GM19238 (cell line): Measurements from ENCODE around the gene TSEN2.
"Not testable (repeated sequence)": the region's sequence is repeated elsewhere in the genome, so short reads cannot be mapped to it uniquely, and the experiment has no call there.

Experiments
- DNase-seq: peaks from one replicate; pipeline ENCODE4 v3.0.0; 2011; ENCODE audit warnings: low spot score; ENCODE audit not compliant: insufficient read length

TSEN2 gene

DNA sequence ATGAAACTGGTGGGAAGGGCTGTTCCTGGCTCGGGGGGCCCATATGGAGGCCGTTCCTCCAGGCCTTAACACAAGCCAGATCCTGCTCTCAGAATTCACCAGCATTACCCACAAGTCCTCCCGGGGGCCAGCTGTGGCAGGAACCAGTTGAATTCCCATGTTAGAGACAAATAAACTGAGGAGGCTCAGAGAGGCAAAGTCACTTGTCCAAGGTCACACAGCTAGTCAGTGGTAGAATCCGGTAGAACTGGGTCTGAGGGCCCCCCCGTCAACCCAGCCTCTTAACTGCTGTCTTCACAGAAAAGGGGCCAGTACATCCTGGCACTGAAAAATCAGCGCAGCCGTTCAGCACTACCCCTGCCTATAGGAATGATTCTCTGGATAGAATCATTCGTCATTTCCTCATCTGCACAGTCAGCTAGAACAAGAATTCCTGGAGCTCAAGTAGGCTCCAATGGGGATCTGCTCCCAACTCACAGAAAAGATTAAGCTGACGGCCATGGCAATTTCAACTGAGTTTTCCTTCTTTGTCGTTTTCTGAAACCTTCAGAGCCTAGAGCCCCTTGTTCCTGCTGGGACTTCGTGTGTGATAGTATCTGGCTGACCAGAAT is 12.2 kb upstream of the TSEN2 start:
- no peak for DNase-seq

DNA sequence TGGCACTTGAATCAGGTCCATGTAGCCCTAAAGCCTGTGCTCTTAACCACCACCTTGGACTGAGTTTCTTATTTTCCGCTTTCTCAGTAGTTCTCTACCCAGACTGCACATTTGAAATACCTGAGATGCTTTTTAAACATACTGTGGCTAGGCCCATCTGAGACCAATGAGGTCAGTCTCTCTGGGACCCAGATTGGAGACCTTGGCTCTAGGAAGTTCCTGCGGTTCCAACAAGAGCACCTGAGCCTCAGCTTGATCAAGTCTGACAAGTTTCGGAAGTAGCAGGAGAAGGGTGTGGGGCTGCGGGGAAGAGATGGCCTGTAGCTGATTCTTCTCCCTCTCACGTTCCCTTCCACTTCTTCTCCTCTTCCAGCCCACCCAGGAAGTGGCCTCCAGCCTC is 11.5 kb upstream of the TSEN2 start:
- DNase-seq = no peak

DNA sequence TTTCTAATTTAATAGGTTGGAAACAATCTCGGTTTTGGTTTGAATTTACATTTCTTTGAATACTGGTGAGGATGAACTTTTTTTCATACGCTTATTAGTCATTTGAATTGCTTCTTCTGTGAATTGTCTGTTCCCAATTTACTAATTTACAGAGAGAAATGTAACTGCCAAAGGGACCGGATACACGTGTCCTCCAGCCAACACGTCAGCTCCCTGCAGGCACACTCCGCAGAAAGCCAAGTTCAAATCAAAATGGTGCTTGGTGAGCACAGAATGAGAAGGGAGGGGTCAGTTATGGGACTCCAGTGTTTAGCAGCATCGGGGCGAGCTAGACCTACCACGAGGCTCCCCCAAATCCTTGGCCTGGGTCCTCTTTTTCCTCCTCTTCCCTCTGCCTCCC is 10.8 kb upstream of the TSEN2 start:
- DNase-seq = no peak

DNA sequence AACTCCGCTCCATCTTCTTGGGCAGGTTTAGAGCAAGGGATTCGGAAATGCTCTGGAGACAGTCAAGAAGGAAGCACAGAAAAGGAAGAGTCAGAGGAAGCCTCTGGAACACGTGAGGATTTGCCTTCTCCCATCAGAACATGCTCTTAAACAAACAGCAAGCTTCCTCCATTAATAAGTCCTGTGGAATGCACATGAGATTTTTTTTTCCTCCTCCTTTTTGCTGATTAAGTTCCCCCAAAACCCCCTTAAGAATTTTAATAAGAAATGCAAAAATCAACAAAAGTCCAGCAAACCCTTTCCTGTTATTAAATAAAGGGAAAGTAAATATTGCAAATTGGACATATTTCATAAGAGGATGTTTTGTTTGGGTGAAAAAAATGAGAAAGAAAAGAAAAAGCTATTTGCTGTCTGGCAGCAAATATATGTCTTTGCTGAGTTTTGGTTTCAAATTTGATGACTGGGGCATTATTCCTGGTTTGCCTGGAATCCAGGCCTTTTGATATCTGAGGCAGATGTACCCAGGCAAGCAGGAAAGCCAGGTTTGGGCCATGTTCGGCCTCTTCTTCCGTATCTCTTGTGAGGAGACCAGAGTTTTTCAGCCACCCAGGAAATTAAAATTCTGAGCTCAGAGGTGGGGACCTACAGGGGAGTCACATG is 7.9 kb upstream of the TSEN2 start:
- DNase-seq = no peak

DNA sequence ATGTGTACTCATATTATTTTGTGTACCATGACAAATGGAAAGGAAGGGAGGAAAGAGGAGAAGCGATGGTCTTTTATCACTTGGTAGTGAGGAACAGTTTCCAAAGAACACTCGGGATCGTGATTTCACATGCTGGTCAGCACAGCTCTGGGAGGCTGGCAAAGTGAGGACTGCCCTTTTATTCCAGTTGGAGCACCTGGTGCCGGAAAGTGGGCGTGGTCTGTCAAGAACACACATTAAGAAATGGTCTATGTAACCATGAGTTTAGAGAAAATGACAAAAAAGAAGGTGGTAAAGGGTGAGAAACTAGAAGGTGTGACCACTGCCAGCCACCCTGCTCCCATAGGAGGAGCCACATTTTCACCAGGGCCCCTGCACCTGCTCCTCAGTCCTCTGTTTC is 7.0 kb upstream of the TSEN2 start:
- DNase-seq = no peak

DNA sequence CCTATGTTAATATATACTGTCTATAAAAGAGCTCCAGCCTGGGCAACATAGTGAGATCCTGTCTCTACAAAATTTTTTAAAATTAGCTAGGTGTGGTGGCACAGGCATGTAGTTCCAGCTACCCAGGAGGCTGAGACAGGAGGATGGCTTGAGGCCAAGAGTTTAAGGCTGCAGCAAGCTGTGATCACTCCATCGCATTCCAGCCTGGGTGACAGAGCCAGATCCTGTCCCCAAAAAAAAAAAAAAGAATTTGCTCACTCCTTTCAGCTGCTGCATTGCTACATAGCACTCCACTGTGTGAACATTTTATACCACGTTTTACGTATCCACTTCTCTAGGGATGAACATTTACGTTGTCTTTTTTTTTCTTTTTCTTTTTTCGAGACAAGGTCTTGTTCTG is 6.0 kb upstream of the TSEN2 start:
- DNase-seq = no peak

DNA sequence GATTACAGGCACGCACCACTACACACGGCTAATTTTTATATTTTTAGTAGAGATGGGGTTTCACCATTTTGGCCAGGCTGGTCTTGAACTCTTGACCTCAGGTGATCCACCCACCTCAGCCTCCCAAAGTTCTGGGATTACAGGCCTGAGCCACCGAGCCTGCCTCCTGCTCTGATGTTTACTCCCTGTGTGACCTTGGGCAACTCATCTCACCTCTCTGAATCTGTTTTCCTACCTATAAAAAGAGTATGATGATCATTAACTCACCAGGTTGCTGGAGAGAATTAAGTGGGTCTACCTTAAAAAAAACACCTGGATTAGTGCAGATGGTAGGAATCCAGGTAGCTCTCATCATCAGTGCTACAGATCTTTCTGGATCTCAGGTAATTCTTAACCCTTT is 5.1 kb upstream of the TSEN2 start:
- not testable (repeated sequence) for DNase-seq

DNA sequence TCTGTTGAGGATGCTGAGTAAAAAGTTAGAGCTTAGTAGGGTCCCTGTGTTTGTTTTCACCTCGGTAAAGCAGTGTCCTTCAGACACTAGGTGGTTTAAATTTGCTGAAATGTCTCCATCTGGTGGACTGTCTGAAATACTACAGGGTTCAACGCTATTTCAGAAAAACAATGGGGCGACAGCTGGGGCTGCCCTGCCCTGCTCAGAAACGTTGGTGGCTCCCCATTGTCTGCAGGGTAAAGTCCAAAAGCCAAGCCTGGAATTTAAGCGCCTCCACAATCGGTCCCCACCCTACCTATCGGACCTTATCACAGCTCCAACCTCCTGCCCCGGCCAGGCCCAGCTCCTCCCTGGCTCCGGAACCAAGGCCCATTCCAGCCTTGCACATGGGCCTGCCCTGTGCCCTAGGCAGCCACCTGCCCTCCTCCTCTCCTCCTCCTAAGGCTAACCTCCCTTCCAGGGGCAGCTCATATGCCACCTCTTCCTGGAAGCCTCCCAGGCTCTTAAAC is 4.3 kb upstream of the TSEN2 start:
- peak; percentile 45 for DNase-seq

DNA sequence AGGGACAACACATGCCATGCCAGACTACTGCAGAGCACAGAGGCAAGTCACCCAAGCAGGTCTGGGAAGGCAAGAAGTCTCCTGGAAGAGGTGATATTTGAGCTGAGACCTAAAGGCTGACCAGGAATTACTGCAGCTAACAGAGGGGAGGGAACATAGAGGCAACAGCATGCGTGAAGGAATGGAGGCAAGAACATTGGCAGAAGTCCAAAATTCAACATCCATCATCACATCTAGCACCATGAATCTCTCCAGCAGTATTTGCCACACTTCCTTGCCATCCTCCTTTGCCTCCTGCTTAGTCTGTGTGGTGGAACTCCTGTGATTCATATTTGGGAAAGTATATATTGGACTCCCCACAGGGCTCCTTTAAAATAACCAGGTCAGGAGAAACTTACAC is 870 bp upstream of the TSEN2 start:
- no peak for DNase-seq

DNA sequence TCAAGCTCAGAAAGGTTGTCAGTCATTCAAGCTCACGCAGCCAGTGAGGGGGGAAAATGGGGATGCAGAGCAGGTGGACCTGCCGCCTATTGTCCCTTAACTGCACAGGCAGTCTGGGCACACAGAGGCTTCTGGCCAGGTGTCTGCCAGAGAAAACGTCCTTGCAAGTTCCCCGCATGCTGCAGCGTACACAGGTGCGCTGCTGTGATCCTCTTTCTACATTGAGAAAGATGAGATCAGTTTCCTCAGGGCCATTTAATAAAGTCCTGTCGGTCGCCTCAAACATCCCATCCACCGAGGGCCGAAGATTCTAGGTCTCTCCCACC is 445 bp upstream of the TSEN2 start:
- DNase-seq = no peak

DNA sequence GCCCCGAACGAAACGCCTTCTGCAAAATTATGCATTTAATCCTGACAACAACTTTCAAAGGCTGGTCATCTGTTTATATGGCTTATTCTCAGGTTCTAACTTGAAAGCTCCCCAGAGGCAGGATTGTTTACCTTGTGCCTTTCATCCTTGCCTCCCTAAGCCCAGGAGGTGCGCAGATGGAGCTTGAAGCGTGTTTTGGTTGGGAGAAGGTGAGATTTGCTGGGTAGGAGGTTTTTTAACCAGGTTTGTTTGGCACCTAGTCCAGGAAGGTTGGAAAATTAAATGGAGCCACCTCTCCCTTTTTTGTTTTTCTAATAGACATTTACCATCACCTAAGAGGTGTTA is 675 bp downstream of the TSEN2 start:
- DNase-seq = no peak

DNA sequence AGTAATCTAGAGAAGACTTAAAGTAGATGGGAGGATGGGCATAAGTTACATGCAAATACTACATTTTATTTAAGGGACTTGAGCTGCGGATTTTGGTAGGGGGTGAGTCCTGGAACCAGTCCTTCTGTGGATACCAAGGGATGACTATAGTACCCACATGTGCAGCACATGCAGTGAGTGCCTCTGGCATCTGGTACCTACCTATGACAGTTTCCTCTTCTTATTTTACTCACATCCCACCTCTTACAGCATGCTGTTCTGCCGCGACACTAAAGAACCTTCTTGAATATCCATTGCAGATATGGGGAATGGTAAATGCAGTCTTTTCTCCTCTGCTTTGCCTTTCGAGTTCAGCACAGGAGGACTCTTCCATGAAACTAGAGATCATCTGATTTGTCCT is 1.7 kb downstream of the TSEN2 start:
- no peak for DNase-seq

DNA sequence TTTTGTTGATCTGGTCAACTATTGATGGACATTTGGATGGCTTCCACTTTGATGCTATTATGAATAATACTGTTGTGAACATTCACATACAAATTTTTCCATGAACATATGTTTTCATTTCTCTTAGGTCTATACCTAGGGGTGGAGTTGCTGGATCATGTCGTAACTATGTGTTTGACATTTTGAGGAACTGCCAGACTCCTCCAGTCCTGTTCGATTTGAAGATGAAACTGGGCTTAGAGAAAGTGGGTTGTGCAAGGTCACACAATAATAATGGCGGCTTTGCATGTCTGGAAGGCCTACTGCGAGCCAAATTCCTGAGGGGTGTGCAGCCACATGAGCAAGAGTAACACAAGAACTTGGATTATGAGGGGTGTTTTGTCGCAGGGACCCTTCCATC is 2.6 kb downstream of the TSEN2 start:
- no peak for DNase-seq

DNA sequence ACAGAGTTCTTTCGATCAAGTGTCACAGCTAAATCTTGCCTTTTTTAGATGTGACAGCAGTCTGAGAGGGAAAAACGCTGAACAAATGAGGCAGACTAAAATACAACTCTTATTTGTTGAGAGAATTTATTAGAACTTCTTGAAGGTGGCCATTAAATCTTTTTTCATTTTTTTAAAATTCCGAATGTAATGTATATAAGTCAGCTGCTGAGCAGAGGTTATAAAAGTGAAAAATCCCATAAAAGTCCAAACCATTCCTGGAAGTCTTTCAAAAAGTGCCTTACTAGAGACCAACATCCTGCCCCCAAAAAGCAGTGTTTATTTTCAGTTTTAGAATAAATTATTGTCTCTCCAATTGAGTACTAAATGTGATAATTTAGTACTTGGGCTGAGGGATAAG is 3.1 kb downstream of the TSEN2 start:
- DNase-seq = no peak

DNA sequence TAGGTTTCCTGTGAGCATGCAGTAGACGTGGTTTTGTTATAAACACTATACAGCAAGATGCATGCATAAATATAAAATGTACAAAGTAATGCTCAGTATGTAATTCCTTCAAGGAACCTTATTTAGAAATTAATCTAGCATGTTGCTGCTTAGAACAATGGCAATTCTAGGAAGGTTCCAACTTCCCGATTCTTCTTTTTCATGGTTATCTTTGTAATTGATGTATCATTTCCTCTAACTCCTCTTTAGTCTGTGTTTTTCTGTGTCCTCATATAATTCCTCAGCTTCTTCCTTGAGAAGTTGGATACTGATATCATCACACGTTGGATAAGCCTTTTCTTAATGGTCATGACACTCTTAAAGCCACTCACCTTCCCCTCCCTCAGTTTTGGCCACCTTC is 3.5 kb downstream of the TSEN2 start:
- no peak for DNase-seq

DNA sequence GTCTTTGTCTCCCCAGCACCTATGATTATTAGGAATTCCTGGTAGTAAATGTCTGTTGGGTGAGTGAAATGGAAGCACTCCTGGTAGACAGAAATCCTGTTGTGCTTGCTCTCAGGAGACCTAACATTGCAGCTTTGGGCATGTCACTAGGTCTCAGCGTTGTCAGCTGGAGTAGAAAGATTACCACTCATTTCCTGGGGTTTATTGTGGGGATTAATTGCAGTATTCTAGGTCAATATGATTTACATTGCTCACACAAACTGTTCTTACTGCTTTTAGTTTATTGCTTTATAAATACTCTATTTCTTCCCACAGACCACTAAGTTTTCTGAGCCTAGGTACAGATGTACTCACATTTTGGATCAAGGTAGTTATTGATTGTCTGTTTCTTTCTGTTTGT is 5.1 kb downstream of the TSEN2 start:
- no peak for DNase-seq

DNA sequence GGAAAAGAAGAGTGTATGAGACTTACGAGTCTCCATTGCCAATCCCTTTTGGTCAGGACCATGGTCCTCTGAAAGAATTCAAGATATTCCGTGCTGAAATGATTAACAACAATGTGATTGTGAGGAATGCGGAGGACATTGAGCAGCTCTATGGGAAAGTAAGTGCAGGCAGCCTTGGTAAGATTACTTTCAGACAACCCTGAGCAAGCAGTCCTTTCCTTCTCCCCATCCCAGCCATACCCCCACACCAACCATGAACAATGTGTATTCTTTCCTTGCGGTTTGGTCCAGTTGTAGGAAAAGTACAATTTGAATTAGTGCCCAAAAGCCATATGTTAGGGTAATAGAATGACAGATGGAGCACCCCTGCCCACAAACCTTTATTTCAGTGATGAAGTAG is 5.6 kb downstream of the TSEN2 start:
- DNase-seq = no peak

DNA sequence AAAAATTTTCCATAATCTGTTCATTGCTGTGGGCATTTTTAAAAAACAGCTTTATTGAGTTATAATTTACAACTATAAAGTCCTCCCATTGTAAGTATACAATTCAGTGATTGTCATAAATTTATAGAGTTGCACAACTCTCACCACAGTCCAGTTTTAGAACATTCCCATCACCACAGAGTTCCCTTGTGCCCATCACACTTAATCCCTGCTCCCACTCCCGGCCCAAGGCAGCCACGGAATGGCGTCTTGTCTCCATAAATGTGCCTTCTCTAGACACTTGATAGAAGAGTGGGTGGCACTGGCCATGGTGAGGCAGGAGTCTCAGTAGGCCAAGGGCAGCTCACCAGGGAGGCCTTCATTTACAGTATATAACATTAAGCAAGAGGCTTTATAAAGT is 6.3 kb downstream of the TSEN2 start:
- DNase-seq = no peak

DNA sequence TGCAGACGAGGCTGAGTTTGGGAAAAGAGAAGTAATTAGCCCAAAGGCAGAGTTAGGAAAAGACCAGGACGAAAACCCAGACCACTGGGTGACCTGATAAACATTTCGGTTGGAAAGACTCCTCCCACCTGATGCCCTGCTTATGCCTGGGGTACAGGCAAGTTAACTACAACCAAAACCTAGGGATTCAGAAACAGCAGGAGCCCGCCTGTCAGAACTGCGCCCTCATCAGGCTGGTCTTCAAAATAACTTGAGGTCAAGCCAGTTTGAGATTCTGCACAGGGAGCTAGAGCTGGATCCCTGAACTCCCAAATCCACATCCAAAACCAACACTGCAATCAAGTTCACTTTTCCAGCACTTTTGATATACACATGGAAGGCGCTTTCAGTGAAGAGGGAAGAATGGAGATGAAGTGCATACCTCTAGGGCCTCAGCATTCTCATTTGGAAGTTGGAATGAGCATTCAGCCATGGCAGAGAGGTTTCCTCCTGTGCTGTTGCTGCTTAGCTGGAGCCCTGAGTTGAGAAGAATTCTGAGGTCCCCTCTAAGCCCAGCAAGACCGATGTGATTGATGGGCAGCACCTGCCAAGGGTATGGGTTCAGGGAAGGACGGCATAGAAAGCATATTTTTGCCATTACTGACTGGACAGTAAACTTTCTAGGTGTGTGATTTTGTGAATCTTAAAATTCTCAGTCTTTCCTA is 11.6 kb downstream of the TSEN2 start:
- DNase-seq = no peak

DNA sequence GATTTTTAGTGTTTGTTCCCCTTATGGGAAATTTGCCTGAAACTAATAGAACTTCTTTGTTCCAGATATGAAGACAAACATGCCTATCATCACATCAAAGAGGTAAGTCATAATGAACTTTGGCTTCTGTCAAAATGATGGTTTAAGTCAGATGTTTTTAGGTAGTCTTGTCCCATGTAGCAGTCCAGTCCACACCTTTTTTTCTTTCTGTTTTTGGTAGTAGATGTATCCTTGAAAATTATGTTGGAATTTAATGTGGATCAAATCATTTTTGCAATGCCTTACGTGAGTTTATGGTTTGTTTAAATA is 12.1 kb downstream of the TSEN2 start:
- no peak for DNase-seq

DNA sequence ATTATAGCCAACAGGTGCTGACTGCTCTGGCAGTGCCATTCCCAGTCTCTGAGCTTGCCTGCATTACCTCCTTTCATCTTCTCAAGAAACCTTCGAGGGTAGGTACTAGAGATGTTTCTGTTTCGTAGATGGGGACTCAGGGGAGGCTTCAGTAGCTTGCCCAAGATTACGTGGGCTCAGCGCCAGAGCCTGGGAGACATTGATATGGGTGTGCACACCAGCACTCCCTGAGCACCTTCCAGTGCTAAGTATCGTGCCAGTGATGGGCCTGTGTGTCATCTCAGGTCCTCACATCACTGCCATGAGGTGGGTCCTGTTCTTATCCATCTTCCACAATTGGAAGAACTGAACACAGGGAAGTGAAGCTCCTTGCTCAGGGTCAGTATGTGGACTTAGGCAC is 15.2 kb downstream of the TSEN2 start:
- no peak for DNase-seq

DNA sequence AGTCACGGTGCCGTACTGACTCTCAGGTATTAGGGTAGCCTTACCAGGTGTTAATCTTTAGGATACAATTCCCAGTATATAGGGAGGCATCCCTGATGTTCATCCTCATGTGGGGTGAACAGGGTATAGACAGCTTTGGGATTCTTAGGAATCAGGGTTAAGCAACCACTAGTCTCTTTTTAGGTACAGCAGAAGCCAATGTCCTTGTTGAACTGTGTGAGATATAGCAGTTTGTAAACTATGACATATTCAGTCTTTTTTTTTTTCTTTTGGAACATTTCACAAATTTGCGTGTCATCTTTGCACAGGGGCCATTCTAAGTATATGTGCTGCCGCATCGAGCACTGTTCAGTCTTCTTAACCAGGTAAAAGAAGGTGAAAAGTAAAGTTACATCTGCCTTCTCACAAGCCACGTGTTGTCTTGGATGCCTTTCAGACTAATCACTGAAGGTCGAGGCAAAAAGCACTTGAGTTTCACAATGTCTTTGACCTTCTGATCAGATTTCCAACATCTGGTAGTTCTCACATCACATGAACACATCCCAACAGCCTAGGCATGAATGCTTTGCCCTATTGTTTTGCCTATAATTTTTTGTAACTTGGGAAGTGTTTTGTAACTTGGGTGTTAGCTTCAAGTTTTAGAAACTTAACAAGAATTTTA is 17.2 kb downstream of the TSEN2 start:
- no peak for DNase-seq
